Mesenteric fat pad (tissue), 1 donor: ENCODE results near the gene MTRR. TPM values are rescaled to one million over a fixed set of nuclear protein-coding genes. Genes with fewer than 3 reads are reported as not detected.

Experiments used
- DNase-seq: peaks from one replicate; pipeline ENCODE4 v3.0.0-alpha.2; 2020; ENCODE audit warnings: low spot score
- total RNA-seq: library from RNA; stranded (reverse); fragmentation: NEBNext Ultra II Directional; extraction: Animal tissue kit (Norgen Biotek cat#: 25700); gene quantifications from one replicate; pipeline ENCODE4 v1.2.1, GENCODE V29; 2021
- donor health status: DM: yes; HTN: yes; CAD: no.

MTRR gene
- total RNA-seq, 1 donor from 2014 or later, result 52.4 TPM

DNA sequence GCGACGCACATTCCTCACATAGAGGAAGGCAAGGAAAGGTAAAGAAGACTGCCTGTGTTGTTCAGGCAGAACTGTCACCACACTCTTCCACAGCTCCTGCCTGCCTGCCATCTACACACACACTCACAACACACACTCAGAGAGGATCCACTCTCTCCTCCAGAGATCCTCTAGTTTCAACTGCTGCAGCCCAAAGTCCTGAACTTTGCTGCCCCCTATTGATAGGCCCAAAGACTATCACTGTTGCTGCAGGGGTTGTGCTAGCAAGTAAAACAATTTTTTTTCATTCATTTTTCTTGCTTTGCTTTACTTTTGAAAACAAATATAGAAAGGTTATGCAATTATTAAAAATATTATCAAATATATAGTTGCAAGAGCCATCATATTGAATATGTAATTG, 12.1 kb upstream of the MTRR start:
- DNase-seq, result no peak

- DNase-seq, result no peak
Measured at GRCh38 chr5:7857361-7857760, 11.6 kb upstream of the MTRR start.

DNA sequence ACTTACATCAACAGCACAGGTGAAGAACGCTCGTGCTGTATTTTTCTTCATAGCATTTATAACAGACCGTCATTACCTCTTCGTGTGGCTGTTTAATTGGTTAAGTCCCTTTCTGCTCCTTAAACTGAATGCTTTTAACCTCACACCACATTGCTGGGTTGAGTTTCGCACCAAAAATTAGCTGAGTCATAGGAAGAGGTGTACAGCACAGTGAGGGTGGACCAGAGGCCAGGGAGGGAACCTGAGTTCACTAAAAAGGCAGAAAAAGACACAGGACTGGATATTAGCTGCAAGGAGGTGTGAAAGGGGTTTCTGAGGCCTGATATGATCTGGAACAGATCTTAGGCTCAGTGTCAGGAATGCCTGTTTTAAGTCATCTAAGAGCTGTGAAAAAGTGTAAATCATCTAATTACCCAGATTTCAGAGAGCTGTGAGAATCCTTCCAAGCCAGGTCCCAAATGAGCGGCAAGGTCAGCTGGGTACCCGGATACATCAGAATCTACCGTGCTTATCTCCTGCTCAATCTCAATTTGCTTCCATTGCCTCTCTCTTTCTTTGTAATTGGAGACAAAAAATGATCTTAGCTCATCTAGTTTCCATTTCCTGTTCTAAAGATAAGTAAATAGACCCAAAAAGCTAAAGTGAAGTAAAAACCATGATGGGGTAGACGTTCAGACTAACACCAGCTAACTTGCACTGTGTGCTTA, 10.9 kb upstream of the MTRR start:
- DNase-seq, result no peak

- DNase-seq, result no peak
Measured at GRCh38 chr5:7866196-7866595, 2.8 kb upstream of the MTRR start.

DNA sequence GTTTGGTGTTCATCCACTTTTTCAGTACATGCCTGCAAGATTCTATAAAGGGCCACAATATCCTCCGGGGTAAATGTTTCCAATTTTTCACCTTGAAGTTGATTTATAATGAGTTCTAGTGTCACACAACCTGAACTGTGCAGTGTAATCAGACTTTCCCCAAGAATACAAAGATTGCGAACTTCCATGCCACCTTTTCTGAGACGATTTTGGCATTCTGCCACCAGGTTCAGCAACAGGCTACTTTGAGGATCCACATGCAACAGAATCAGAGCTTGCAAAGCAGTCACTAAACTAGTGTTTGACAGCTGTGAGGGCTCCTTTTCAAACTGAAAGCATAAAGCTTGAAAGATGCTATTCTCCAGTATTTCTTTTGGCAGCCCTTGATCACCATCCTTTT, 1.7 kb upstream of the MTRR start:
- DNase-seq, result no peak

DNA sequence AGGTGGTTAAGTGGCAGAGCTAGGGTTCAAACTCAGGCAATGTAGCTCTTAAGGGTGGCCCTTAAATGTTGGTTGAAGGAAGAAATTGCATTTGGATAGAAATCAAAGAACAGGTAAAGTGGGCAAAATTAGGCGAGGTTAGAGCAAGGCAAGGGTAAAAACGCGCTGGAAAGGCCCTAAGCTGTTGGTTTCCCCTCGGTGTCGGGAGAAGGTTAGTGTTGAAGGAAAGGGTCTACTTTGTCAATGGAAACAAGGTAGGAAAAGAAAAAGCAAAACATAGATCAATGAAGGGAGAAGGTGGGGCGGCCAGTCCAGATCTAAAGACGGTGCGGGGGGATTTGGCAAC, 548 bp upstream of the MTRR start:
- no peak for DNase-seq

GRCh38 chr5:7869474-7870136, 657 bp downstream of the MTRR start:
- no peak for DNase-seq

DNA sequence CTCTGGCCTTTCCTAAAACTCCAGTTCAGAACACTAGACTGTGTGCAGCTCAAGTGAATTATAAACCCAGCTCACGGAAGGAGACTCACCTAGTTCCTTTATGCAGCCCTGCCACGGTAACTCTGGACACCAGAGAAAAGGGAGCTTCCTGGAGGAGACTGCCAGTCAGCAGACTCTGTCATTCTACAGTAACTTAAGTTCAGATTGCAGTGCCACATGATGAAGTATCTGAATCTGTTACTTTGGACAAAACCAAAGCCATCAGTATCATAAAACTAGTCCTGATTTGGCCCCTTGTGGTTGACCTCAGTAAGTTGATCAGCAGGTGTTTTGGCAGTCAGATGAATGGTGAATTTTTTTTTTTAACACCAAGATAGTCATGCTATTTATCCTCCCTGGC, 2.7 kb downstream of the MTRR start:
- no peak for DNase-seq

GRCh38 chr5:7872517-7873130, 3.7 kb downstream of the MTRR start:
- no peak for DNase-seq

DNA sequence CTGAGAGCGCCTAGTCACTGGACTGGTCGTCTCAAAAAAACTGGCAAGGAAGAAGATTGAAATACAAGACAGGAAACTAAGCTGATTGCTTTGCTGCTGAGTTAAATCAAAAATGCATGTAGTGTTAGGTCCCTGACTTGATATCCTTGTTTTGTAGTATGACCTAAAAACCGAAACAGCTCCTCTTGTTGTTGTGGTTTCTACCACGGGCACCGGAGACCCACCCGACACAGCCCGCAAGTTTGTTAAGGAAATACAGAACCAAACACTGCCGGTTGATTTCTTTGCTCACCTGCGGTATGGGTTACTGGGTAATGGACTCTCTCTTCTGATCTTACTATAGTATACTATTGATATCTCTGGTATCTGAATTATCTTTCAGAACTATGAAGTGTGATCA, 4.3 kb downstream of the MTRR start:
- DNase-seq, result no peak

DNA sequence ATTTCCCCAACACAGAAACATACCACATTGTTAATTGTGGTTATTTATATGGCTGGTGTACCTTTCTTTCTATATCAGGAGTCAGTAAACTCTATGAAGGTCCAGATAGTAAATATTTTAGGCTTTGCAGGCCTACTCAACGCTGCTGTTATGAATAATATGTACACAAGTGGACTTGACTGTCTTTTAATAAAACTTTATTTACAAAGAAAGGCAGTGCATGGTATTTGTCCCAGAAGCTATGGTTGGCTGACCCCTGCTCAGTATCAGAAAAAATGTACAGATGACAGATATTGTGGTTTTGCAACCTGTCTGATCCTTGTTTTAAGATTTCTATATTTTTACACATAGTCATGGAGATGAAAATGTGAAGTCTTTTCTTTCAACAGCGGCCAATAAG, 5.7 kb downstream of the MTRR start:
- no peak for DNase-seq

DNA sequence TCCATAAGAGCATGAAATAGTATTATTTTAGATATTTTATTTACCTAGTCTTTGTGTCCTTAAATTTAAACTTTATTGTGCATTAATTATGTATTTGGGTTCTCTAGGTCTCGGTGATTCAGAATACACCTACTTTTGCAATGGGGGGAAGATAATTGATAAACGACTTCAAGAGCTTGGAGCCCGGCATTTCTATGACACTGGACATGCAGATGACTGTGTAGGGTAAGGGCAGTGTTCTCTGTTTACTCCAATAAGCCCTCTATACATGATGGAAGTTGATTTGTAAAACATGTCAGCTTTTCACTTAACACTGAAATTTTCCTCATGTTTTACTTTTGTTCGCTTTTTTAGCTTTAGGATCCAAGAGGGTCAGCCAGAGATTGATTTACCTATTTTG, 6.2 kb downstream of the MTRR start:
- DNase-seq, result no peak

DNA sequence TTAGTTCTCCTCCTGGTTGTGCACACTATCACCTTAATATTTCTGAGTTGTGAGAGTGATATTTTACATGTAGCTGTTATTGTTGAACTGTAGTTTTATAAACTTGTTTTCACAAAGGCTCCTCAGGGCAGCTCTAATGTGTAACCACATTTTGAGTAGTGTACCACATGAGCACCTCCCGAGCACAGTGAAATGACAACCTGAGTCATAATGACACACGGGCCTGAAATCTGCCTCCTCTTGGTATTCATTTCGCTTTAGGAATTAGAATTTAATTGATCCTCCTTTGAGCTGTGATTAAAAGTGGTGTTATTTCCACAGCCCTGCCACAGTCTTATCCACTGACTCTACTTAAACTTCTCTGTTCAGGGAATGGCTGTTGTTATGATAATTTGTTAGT, 7.9 kb downstream of the MTRR start:
- no peak for DNase-seq

DNA sequence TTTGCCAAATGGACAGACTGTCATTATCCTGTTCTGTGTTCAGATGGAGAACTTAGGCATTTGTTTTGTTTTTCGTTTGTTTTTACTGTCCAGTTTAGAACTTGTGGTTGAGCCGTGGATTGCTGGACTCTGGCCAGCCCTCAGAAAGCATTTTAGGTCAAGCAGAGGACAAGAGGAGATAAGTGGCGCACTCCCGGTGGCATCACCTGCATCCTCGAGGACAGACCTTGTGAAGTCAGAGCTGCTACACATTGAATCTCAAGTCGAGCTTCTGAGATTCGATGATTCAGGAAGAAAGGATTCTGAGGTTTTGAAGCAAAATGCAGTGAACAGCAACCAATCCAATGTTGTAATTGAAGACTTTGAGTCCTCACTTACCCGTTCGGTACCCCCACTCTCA, 8.9 kb downstream of the MTRR start:
- DNase-seq, result no peak

GRCh38 chr5:7878381-7878873, 9.5 kb downstream of the MTRR start:
- DNase-seq, result no peak

DNA sequence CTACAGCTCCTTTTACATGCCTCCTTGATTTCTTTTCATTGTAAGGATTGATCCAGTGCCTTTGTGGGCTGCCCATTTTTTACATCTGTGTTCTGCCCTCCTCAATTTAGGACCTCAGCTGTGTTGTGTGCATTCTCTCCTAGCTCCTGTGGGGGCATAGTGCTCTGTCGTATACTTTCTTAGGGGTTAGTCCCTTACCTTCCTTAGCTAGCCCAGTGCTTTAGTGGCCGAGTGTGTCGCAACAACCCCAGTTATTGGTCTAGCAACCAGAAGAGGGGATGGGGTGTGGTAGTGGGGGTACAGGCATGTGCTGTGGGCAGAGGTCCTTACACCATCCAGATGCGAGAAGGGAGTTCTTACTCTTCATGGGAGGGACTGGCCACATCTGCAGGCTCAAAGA, 12.1 kb downstream of the MTRR start:
- no peak for DNase-seq

DNA sequence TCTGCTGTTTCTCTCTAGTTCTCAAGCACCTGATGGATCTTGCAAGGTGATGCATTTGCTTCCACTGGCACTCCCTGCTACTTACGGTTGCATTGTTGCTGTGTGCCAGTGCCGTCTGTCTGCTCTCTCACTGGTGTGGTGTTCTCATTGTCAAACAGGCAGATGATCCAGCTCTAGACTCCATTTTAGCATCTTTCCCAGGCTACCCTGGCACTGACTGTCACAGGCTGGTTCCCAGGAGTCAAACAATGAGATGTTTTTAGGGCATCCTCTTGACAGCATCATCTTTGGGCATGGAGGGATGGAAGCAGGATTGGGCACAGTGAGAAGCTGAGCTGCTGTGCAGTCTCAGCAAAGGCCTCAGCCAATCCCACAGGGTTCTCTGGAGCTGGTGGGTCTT, 12.9 kb downstream of the MTRR start:
- DNase-seq, result no peak

DNA sequence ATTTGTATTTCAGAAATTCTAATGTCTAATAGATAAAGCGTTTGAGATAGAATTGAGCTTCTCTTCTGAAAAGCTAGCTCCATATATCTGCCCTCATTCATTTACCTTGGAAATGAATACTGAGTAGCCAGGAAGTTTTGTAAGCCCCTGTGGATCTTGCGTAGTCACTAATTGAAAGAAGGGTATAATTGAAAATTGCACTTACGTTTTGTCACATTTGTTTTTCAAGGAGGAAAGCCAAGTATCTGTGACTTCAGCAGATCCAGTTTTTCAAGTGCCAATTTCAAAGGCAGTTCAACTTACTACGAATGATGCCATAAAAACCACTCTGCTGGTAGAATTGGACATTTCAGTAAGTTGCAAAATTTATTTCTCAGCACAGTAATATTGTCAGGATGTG, 14.0 kb downstream of the MTRR start:
- no peak for DNase-seq

DNA sequence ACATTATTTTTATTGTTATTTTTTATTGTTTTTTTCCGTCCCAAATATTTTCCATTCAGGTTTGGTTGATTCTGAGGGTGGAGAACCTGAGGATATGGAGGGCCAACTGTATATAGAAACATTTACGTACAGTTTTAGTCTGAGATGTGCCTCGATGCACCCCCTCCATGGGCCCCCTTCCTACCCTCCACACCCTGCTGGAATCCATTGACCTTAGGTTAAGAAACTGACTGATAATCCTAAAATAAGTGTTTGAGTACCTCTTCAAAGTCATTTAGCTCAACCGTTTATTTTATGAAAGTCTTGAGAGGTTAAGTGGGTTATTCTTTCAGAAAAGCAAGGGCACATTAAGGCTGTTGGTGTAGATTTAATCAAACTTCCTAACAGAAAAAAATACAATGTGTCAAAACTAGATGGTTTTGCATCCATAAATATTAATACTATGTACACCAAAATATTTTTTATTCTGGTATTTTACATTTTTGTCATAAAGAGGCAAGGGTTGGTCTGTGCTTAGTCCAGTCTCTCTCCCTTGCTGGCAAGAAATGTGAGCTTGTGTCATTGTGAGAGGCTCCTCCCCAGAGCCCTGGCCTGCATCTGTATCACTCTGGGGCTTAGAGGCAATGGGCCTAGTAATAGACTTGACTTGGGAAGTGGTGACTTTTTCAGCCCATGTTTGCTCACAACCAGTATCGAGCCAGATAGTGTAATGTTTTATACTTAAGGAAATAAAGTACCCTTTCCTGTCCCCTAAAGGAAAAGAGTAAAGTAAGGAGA, 15.7 kb downstream of the MTRR start:
- DNase-seq, result no peak

DNA sequence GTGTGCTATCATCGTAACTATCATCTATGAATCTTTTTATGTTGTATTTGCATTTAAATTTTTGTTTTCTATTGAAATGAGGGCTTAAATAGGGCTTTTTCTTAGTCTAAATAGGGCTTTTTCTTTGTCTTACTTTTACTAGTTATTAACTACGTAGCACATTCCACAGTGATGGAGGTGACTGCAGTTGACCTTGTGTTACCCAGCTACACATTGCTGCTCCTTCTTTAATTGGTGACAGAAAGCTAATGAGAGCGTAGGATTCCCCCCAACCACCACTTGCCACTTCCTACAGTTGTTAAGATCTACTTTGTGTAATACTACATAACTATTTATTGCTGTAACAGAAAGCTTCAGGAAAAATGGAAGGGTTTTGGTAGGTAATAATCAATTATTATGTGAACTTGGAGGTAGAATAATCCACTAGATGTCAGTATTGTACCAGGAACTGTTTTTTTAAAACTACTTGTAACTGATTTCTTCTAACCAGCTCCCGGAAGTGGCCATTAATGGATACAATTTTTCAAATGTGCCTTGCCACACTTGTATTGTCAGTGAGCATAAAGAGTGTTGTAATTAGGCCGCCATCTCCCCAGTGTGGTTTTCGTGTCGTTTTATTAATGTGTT, 18.0 kb downstream of the MTRR start:
- no peak for DNase-seq

GRCh38 chr5:7888901-7889300, 20.0 kb downstream of the MTRR start:
- DNase-seq, result no peak

GRCh38 chr5:7894439-7894838, 25.5 kb downstream of the MTRR start:
- no peak for DNase-seq
